ENCODE measurements around the gene C16orf90. TPM values are rescaled to one million over a fixed set of nuclear protein-coding genes. Genes with fewer than 3 reads are reported as not detected.
A peak's percentile ranks its signal among the peaks of the same experiment; 100 is the strongest.

The C16orf90 gene
- polyA plus RNA-seq, 3 donors = not detected

DNA sequence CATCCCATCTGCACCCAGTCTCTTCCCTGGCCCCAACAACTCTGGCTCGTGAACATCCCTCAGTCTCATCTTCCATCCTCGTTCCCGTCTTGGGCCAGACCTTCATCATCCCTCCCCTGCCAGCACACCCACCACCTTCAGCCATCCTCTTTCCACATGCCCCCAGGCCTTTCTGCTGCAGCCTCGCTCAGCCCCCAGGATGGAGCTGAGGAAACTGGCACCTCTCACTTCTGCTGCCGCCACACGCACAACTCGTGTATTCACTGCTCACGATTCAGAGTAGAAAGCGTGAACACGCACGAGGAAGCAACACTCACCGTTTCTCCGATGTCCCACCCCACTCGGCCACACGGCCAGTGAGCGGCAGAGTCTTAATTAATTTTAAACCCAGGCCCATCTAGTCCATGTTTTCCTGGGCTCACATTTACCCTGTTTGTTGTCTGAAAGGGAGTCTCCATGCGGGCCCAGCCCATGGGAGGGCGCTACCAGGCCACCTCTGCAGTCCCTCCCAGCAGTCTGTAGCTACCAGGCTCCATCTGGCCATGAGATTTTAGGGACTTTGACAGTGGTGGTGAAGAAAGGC lies 12.5 kb downstream of the C16orf90 start:
- WGBS (ENCODE audit: insufficient coverage) = 96% methylated on average over 15 of the region's 18 CpGs
- Histone ChIP-seq H3K36me3 (replicated peaks in 1 of 2; ENCODE audit: control insufficient read depth in 1 of 2, insufficient read depth in 2 of 2, low read length in 2 of 2) (peaks cover 85 to 96% of the 10 kb centered on the region in 2 donors), H2AFZ (ENCODE audit: insufficient read depth, low read depth, low read length, poor library complexity, severe bottlenecking) (no peak overlapping the region), H3K27ac (ENCODE audit: low read depth in 1 of 2, low read length in 2 of 2) (no peak overlapping the region), H3K4me2 (replicated peaks; ENCODE audit: extremely low read depth, low read length, poor library complexity, severe bottlenecking) (no peak overlapping the region), H3K9me3 (replicated peaks in 1 of 2; ENCODE audit: control insufficient read depth in 1 of 2, insufficient read depth in 1 of 2, low read length in 2 of 2) (no peaks in the 10 kb centered on the region), H3K4me1 (ENCODE audit: control insufficient read depth in 1 of 2, insufficient read depth in 2 of 2, low read length in 2 of 2) (no peaks in the 10 kb centered on the region), H3K9ac (ENCODE audit: insufficient read depth, low read length, poor library complexity, severe bottlenecking) (no peak overlapping the region), H4K20me1 (ENCODE audit: insufficient read depth, low read length) (peaks cover 54% of the 10 kb centered on the region), H3K79me2 (ENCODE audit: insufficient read depth, low read length) (peaks cover 7% of the 10 kb centered on the region), H3K27me3 (ENCODE audit: control insufficient read depth in 2 of 2, insufficient read depth in 2 of 2, low read length in 2 of 2) (no peaks in the 10 kb centered on the region), H3K4me3 (replicated peaks in 1 of 3; ENCODE audit: low read depth in 2 of 3, low read length in 3 of 3) (no peak overlapping the region)
- no peak for DNase-seq
- Mint-ChIP-seq H3K36me3 (peaks cover 76 to 94% of the 10 kb centered on the region in 2 donors), H3K27me3 (ENCODE audit: low read depth in 3 of 3) (peaks cover 0 to 2% (median 0%) of the 10 kb centered on the region in 3 donors), H3K27ac (peak overlapping the region in 2 of 7 donors; percentile 32 to 40), H3K9me3 (no peaks in the 10 kb centered on the region), H3K4me1 (no peaks in the 10 kb centered on the region), H3K4me3 (no peak overlapping the region)
- TF ChIP-seq, protein P1, sequence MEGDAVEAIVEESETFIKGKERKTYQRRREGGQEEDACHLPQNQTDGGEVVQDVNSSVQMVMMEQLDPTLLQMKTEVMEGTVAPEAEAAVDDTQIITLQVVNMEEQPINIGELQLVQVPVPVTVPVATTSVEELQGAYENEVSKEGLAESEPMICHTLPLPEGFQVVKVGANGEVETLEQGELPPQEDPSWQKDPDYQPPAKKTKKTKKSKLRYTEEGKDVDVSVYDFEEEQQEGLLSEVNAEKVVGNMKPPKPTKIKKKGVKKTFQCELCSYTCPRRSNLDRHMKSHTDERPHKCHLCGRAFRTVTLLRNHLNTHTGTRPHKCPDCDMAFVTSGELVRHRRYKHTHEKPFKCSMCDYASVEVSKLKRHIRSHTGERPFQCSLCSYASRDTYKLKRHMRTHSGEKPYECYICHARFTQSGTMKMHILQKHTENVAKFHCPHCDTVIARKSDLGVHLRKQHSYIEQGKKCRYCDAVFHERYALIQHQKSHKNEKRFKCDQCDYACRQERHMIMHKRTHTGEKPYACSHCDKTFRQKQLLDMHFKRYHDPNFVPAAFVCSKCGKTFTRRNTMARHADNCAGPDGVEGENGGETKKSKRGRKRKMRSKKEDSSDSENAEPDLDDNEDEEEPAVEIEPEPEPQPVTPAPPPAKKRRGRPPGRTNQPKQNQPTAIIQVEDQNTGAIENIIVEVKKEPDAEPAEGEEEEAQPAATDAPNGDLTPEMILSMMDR (IDR thresholded peaks at IDR 0.05) = no peak
- intact Hi-C loops (cut with micrococcal nuclease) = no loop called here

GRCh38 chr16:3481696-3482658 lies 13.3 kb downstream of the C16orf90 start:
- H3K36me3 Mint-ChIP-seq = peaks cover 74 to 92% of the 10 kb centered on the region in 2 donors
- H3K27ac Mint-ChIP-seq = peak overlapping the region in 3 of 7 donors; percentile 9 to 48 (median 40)
- no peak overlapping the region for H3K4me2 ChIP-seq (replicated peaks; ENCODE audit: extremely low read depth, low read length, poor library complexity, severe bottlenecking)
- H4K20me1 ChIP-seq (ENCODE audit: insufficient read depth, low read length) = peaks cover 53% of the 10 kb centered on the region
- no peaks in the 10 kb centered on the region for H3K27me3 ChIP-seq (ENCODE audit: control insufficient read depth in 2 of 2, insufficient read depth in 2 of 2, low read length in 2 of 2)
- TF ChIP-seq, protein P1 (IDR thresholded peaks at IDR 0.05) = no peak
- no peak overlapping the region for H3K27ac ChIP-seq (ENCODE audit: low read depth in 1 of 2, low read length in 2 of 2)
- peaks cover 81 to 93% of the 10 kb centered on the region in 2 donors for H3K36me3 ChIP-seq (replicated peaks in 1 of 2; ENCODE audit: control insufficient read depth in 1 of 2, insufficient read depth in 2 of 2, low read length in 2 of 2)
- peaks cover 11% of the 10 kb centered on the region for H3K79me2 ChIP-seq (ENCODE audit: insufficient read depth, low read length)
- DNase-seq = no peak
- H3K27me3 Mint-ChIP-seq (ENCODE audit: low read depth in 3 of 3) = peaks cover 0 to 2% (median 0%) of the 10 kb centered on the region in 3 donors
- no peak overlapping the region for H3K9ac ChIP-seq (ENCODE audit: insufficient read depth, low read length, poor library complexity, severe bottlenecking)
- intact Hi-C loops (cut with micrococcal nuclease) = no loop called here
- no peak overlapping the region for H2AFZ ChIP-seq (ENCODE audit: insufficient read depth, low read depth, low read length, poor library complexity, severe bottlenecking)
- H3K4me3 Mint-ChIP-seq = no peak overlapping the region
- no peaks in the 10 kb centered on the region for H3K9me3 ChIP-seq (replicated peaks in 1 of 2; ENCODE audit: control insufficient read depth in 1 of 2, insufficient read depth in 1 of 2, low read length in 2 of 2)
- no peaks in the 10 kb centered on the region for H3K9me3 Mint-ChIP-seq
- H3K4me1 ChIP-seq (ENCODE audit: control insufficient read depth in 1 of 2, insufficient read depth in 2 of 2, low read length in 2 of 2) = no peaks in the 10 kb centered on the region
- WGBS (ENCODE audit: insufficient coverage) = 98% methylated on average over 19 of the region's 32 CpGs
- H3K4me1 Mint-ChIP-seq = no peaks in the 10 kb centered on the region
- no peak overlapping the region for H3K4me3 ChIP-seq (replicated peaks in 1 of 3; ENCODE audit: low read depth in 2 of 3, low read length in 3 of 3)
